ENCODE results near the gene FABP6. TPM values are rescaled to one million over a fixed set of nuclear protein-coding genes. Genes with fewer than 3 reads are reported as not detected.

FABP6 gene
- total and polyA plus RNA-seq, 9 of the 15 experiments (the other 6 are each of a cell fraction or from before 2014, with no cell fraction given) = 0.11 to 0.33 (median 0.21) TPM; not detected in 4

DNA sequence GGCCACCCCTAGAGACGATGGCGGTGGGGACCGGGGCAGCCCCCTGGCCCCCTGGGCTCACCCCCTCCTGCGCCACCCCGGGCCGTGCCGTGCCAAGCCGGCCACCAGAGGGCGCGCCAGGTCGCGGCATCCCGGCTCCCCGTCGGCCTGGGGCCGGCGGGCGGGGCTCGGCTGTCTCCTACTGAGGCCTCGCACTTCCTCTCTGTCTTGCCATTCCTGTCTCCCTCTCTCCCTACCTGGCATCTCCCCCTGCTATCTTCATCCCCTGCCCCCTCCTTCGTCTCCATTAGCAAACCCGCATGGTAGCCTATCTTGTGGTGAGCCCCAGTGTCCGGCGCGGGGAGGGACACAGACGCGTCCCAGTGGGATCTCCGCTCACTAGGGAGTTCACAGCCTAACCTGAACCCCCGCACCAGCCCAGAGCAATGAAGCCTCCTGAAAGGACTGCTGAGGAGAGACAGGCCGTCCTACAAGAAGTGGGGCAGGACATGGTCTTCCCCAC, 29.8 kb upstream of the FABP6 start (continued):
- TF ChIP-seq, protein P1, sequence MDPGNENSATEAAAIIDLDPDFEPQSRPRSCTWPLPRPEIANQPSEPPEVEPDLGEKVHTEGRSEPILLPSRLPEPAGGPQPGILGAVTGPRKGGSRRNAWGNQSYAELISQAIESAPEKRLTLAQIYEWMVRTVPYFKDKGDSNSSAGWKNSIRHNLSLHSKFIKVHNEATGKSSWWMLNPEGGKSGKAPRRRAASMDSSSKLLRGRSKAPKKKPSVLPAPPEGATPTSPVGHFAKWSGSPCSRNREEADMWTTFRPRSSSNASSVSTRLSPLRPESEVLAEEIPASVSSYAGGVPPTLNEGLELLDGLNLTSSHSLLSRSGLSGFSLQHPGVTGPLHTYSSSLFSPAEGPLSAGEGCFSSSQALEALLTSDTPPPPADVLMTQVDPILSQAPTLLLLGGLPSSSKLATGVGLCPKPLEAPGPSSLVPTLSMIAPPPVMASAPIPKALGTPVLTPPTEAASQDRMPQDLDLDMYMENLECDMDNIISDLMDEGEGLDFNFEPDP (CRISPR knock-in tag; IDR thresholded peaks at IDR 0.05) = no peak
- TF ChIP-seq ZNF253 (CRISPR knock-in tag; conservative IDR thresholded peaks at IDR 0.05) = no peak
- TF ChIP-seq, protein P2, sequence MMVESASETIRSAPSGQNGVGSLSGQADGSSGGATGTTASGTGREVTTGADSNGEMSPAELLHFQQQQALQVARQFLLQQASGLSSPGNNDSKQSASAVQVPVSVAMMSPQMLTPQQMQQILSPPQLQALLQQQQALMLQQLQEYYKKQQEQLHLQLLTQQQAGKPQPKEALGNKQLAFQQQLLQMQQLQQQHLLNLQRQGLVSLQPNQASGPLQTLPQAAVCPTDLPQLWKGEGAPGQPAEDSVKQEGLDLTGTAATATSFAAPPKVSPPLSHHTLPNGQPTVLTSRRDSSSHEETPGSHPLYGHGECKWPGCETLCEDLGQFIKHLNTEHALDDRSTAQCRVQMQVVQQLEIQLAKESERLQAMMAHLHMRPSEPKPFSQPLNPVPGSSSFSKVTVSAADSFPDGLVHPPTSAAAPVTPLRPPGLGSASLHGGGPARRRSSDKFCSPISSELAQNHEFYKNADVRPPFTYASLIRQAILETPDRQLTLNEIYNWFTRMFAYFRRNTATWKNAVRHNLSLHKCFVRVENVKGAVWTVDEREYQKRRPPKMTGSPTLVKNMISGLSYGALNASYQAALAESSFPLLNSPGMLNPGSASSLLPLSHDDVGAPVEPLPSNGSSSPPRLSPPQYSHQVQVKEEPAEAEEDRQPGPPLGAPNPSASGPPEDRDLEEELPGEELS (CRISPR knock-in tag; IDR thresholded peaks at IDR 0.05; ENCODE audit: borderline replicate concordance) = no peak
- TF ChIP-seq, protein P3, sequence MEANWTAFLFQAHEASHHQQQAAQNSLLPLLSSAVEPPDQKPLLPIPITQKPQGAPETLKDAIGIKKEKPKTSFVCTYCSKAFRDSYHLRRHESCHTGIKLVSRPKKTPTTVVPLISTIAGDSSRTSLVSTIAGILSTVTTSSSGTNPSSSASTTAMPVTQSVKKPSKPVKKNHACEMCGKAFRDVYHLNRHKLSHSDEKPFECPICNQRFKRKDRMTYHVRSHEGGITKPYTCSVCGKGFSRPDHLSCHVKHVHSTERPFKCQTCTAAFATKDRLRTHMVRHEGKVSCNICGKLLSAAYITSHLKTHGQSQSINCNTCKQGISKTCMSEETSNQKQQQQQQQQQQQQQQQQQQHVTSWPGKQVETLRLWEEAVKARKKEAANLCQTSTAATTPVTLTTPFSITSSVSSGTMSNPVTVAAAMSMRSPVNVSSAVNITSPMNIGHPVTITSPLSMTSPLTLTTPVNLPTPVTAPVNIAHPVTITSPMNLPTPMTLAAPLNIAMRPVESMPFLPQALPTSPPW (CRISPR knock-in tag; IDR thresholded peaks at IDR 0.05) = peak; percentile 89
- no peak for TF ChIP-seq HNRNPH1 (optimal IDR thresholded peaks at IDR 0.05; ENCODE audit: low read depth, low read length)
- TF ChIP-seq ZNF507 (tag; conservative IDR thresholded peaks at IDR 0.05) = no peak
- TF ChIP-seq ZNF134 (CRISPR knock-in tag; conservative IDR thresholded peaks at IDR 0.05) = no peak
- TF ChIP-seq HEY1 (CRISPR knock-in tag; IDR thresholded peaks at IDR 0.05; ENCODE audit: borderline replicate concordance) = no peak
- TF ChIP-seq, protein P4, sequence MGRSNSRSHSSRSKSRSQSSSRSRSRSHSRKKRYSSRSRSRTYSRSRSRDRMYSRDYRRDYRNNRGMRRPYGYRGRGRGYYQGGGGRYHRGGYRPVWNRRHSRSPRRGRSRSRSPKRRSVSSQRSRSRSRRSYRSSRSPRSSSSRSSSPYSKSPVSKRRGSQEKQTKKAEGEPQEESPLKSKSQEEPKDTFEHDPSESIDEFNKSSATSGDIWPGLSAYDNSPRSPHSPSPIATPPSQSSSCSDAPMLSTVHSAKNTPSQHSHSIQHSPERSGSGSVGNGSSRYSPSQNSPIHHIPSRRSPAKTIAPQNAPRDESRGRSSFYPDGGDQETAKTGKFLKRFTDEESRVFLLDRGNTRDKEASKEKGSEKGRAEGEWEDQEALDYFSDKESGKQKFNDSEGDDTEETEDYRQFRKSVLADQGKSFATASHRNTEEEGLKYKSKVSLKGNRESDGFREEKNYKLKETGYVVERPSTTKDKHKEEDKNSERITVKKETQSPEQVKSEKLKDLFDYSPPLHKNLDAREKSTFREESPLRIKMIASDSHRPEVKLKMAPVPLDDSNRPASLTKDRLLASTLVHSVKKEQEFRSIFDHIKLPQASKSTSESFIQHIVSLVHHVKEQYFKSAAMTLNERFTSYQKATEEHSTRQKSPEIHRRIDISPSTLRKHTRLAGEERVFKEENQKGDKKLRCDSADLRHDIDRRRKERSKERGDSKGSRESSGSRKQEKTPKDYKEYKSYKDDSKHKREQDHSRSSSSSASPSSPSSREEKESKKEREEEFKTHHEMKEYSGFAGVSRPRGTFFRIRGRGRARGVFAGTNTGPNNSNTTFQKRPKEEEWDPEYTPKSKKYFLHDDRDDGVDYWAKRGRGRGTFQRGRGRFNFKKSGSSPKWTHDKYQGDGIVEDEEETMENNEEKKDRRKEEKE (IDR thresholded peaks at IDR 0.05; ENCODE audit: borderline replicate concordance in 1 of 2, control insufficient read depth in 1 of 2, low read depth in 2 of 2, low read length in 1 of 2) = no peak
- TF ChIP-seq NCOA1 (IDR thresholded peaks at IDR 0.05; ENCODE audit: low read depth) = no peak
- TF ChIP-seq ELF1 (tag; IDR thresholded peaks at IDR 0.05) = no peak
- no peak for TF ChIP-seq ZNF561 (CRISPR knock-in tag; conservative IDR thresholded peaks at IDR 0.05)
- peak; percentile 93 for TF ChIP-seq SPI1 (IDR thresholded peaks at IDR 0.05; ENCODE audit: borderline replicate concordance, low read depth, low read length)
- TF ChIP-seq MCM5 (IDR thresholded peaks at IDR 0.05; ENCODE audit: low read depth) = no peak
- no peak for TF ChIP-seq ZNF274 (IDR thresholded peaks at IDR 0.05; ENCODE audit: borderline replicate concordance, low read depth, low read length)
- TF ChIP-seq GATAD2B (IDR thresholded peaks at IDR 0.05; ENCODE audit: borderline replicate concordance) = no peak
- no peak for TF ChIP-seq POLR2AphosphoS5 (IDR thresholded peaks at IDR 0.05; ENCODE audit: control insufficient read depth, insufficient read depth, low read depth, low read length)
- TF ChIP-seq POLR2H (tag; IDR thresholded peaks at IDR 0.05; ENCODE audit: low read depth) = no peak
- peak; percentile 57; the same call in 1 of the 2 replicates for TF ChIP-seq ETV5 (CRISPR knock-in tag; IDR thresholded peaks at IDR 0.05; ENCODE audit: low read depth)
- no peak for TF ChIP-seq FOXK1 (CRISPR knock-in tag; IDR thresholded peaks at IDR 0.05; ENCODE audit: borderline replicate concordance)
- no peak for TF ChIP-seq POU5F1 (IDR thresholded peaks at IDR 0.05; ENCODE audit: borderline replicate concordance, low read depth, low read length, partially characterized antibody)

All from K562 (cell line).